Stimulated activated naive CD8-positive, alpha-beta T cell treated with anti-CD3 and anti-CD28 coated beads, Interleukin-15, Interleukin-2, amounts not matched to agents 100 U/mL and 50 U/mL, for 24 hours (primary cell): Measurements from ENCODE around the gene PTGER2.

Experiments
- ATAC-seq: fragments of 150-1000 bp; cut with Tn5 transposase; one replicate; pipeline ENCODE4 v1.10.0; 2021
- DNase-seq: peaks from one replicate; pipeline ENCODE4 v3.0.0; 2021

The PTGER2 gene, protein sequence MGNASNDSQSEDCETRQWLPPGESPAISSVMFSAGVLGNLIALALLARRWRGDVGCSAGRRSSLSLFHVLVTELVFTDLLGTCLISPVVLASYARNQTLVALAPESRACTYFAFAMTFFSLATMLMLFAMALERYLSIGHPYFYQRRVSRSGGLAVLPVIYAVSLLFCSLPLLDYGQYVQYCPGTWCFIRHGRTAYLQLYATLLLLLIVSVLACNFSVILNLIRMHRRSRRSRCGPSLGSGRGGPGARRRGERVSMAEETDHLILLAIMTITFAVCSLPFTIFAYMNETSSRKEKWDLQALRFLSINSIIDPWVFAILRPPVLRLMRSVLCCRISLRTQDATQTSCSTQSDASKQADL

DNA sequence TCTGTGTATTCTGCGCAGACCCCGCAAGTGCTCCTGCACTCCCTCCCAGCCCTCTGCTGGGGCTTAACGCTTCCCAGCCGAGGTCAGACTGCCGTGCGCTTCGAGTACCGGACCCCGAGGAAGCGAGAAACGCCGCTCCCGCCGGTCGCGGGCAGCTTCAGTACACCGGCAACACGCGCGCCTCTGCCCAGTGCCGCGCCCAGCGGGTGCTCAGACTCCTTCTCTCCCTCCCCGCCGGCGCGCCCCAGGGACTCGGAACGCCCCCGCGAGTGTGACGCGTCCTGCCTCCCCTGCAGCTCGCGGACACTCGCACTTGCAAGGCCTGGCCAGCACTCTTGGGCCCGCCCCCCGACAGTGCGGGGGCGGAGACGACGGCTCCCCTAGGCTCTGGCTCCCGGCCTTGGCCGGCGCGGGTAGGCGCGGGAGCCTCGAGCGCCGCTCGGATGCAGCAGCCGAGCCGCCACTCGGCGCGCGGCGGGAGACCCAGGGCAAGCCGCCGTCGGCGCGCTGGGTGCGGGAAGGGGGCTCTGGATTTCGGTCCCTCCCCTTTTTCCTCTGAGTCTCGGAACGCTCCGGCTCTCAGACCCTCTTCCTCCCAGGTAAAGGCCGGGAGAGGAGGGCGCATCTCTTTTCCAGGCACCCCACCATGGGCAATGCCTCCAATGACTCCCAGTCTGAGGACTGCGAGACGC is at the start of gene PTGER2:
Gene PTGER2, plus strand, starts transcription at position 410 of the 692 bp plus-strand sequence. Its CDS starts 237 bp downstream, at position 647.
- ATAC-seq: peak; percentile 77
- DNase-seq: peak; percentile 88

DNA sequence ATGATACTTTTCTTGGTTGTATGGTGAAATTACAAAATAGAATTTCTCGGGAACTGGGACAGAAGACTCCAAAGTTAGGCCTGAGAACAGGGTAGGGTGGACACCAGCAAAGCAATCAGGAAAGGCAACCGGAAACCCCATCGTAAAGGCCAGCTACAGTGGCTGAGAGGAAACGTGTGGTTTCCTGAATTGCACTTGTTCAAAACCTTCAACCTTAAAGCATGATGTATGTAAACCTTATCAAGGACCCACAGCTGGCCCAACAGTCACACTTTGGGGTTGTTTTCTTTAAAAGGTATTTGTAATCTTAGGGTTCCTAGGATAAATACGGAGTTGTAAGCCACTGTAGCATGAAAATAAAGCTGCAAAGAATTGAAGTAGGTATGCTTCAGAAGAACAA is 48.9 kb upstream of the PTGER2 start:
- DNase-seq: no peak
- no peak for ATAC-seq

DNA sequence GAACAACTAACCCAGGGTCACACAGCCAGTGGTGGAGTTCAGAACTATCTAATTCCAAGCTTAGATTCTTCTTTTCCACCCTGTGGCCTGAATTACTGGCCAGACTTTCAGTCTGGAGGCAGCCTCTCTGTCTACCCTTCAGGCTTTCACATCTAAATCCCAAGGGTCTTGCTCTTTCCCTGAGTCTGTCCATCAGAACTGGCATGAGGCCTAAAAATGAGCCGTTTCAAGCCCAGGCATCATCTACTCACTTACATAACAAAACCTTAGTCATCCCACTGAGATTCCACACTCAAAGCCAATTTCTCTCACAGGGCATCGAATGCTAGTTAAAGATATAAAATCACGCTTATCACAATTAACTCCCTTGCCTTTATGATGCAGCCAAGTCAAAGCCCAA is 47.9 kb upstream of the PTGER2 start:
- no peak for DNase-seq
- ATAC-seq: no peak

DNA sequence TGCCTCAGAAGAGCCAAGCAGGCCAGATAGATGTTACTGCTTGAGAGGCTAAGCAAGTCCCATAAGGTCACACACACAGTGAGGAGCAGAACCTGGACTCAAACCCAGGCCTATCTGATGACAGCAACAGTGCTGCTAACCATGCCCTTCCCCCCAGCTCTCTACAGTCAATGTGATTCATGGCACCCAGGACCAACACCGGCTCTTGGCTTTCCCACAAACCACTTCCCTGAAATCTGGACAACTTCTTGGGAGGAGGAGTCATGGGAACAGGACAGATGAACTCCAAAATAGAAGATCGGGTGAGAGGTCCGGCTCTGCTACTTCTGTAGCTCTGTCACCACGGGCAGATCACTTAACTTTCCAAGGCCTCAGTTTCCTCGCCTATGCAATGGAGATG is 47.3 kb upstream of the PTGER2 start:
- DNase-seq (no peak), ATAC-seq (no peak)

DNA sequence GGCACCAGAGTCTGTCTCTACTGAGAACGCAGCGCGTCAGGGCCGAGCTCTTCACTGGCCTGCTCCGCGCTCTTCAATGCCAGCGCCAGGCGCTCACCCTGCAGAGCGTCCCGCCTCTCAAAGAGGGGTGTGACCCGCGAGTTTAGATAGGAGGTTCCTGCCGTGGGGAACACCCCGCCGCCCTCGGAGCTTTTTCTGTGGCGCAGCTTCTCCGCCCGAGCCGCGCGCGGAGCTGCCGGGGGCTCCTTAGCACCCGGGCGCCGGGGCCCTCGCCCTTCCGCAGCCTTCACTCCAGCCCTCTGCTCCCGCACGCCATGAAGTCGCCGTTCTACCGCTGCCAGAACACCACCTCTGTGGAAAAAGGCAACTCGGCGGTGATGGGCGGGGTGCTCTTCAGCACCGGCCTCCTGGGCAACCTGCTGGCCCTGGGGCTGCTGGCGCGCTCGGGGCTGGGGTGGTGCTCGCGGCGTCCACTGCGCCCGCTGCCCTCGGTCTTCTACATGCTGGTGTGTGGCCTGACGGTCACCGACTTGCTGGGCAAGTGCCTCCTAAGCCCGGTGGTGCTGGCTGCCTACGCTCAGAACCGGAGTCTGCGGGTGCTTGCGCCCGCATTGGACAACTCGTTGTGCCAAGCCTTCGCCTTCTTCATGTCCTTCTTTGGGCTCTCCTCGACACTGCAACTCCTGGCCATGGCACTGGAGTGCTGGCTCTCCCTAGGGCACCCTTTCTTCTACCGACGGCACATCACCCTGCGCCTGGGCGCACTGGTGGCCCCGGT is 46.4 kb upstream of the PTGER2 start, which contains the start of gene PTGDR:
Gene PTGDR, plus strand, starts transcription at position 198 of the 778 bp plus-strand sequence. Its CDS starts 117 bp downstream, at position 315.
- DNase-seq (peak; percentile 44), ATAC-seq (peak; percentile 67)

DNA sequence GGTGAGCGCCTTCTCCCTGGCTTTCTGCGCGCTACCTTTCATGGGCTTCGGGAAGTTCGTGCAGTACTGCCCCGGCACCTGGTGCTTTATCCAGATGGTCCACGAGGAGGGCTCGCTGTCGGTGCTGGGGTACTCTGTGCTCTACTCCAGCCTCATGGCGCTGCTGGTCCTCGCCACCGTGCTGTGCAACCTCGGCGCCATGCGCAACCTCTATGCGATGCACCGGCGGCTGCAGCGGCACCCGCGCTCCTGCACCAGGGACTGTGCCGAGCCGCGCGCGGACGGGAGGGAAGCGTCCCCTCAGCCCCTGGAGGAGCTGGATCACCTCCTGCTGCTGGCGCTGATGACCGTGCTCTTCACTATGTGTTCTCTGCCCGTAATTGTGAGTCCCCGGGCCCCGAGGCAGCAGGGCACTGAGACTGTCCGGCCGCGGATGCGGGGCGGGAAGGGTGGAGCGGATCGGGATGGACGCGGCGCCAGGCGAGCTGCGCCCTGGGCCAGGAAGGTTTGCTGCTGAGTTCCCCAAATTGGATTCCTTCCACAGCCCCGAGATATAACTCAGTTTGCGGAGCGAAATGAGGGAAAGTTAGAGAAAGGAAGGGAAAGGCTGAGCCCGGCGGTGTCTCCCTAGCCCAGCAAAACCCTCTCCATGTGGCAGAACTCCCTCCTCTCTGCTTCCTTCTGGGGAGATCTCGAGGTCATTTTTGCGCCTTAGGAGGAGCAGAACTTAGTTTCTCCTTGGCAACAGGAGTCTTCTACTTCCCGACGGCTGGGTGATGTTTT is 45.6 kb upstream of the PTGER2 start:
- DNase-seq: peak; percentile 38
- ATAC-seq: peak; percentile 38

DNA sequence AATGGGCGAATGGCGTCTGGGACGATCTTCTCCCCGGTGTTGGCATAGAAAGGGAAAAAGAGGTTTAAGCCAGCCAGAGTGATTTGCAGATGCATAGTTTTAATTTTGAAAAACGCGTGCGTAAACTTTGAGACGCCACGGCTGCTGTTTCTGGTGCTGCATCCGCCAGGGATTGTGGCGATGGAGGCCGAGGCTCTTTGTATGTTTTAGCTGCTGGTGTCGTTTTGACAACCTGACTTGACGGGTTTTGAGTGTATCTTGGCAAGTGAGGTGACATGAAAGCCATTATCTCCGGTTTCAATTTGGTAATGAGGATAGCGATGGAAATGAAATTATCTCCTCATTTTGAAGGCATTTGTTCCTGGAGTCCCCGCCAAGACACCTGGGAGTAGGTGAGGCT is 45.0 kb upstream of the PTGER2 start:
- no peak for DNase-seq

DNA sequence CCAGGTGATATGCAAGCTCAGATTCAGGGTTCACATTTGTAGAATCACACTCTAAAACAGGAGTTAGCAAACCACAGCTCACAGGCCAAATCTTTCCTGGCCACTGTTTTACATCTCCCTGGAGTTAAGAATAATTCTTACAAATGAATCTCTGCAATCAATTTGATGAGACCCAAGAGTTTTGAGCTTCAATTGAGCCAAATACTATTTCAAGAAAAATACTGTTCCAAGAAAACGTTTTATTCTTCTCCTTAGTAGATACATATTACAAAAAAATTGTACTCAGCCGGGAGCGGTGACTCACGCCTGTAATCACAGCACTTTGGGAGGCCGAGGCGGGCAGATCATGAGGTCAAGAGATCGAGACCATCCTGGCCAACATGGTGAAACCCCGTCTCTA is 44.1 kb upstream of the PTGER2 start:
- ATAC-seq (no peak), DNase-seq (no peak)

More for the DNA sequence above, 45.0 kb upstream of the PTGER2 start:
- ATAC-seq: no peak

DNA sequence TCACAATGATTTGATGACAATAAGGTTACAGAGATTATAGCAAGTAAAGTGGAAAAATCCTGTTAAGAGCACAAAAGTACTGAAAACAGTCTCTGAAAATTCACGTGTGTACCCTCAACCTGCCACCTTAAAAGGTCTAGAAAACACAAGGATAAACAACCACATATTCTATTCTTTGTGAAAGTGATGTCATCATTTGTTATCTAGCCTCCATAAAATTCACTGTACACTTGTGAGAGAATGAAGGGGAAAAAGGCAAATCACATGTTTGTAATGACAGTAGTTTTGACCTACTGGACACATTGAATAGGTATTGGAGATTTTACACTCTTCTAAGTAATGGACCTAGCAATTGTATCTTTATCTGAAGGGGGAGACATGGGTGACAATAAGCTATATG is 42.6 kb upstream of the PTGER2 start:
- ATAC-seq: no peak
- no peak for DNase-seq

DNA sequence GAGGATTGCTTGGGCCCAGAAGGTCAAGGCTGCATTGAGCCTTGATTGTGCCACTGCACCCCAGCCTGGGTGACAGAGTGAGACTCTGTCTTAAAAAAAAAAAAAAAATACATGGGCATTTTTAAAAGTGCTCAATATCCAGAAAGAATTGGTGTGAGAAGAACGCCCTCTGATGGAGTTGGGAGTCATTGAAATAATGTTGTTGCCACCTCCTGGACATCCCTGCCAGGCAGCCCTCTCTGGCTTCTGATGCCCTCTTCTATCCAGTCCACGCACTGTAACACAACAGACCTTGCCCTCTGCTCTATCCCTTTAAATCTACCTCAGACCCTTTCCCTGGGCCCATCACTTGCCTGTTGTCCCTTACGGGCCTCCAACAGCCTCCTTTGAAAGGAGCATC is 41.7 kb upstream of the PTGER2 start:
- ATAC-seq (peak; percentile 24), DNase-seq (no peak)

DNA sequence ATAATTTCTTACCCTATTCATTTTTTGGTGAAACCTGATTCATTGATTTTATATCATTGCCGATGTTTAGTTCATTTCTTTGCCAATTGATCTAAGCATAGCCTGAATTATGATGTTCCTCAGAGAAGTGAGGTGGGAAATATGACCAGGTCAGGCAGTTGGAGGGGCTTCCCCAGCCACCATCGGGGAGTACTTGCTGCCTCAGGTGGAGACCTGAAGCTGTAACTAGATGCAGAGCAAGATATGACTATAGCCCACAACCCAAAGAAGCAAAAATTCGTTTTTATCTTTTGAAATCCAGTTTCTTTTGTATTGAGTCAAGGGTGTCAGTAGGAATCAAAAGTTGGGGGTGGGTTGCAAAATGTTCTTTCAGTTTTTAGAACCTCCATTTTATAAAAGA is 38.7 kb upstream of the PTGER2 start:
- no peak for DNase-seq
- peak; percentile 49 for ATAC-seq

DNA sequence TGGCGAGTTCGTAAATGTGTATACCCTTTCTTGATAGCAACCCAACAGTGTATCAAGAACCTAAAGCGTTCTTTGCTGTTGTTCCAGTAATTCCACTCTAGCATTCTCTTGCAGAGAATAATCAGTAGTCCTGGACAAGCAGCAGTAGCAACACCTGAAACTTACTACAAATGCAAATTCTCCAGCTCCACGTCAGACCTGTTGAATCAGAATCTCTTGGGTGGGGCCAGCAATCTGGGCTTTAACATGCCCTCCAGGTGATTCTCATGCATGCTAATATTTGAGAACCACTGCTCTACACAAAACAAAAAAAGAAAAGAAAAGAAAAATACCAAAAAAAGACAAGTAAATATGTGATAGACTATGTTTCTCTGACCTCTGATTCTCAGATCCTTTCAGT is 36.6 kb upstream of the PTGER2 start:
- ATAC-seq (no peak), DNase-seq (no peak)

DNA sequence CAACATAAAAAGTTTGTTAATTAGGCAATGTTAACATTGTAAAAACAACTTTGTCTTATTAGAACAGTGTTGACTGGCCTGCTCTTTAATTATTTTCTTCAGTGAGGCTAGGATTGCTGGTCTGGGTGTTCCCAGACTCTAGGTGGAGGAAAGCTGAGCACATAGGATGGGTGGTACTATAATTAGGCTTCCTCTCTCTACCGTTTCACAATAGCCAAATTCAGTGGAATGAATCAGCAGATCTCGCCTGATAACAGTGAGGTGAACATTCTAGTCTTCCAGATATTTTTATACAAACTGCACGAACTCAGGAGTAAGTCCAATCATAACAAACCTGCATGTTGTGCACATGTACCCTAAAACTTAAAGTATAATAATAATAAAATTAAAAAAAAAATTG is 34.7 kb upstream of the PTGER2 start:
- no peak for ATAC-seq
- DNase-seq: no peak

DNA sequence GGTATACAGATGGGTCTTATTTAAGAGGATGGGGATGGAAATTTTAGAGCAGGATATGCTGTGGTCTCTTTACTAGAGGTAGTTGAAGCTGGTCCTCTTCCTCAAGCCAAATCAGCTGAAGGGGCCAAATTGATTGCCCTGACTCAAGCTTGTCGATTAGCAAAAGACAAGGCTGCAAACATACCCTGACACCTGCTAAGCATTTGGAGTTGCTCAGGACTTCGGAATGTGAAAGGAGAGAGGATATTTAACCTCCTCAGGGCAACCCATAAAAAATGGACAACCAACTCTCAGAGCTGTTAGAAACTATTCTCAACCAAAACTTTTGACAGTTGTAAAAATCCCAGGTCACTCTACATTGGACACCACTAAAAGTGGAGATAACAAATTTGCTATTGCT is 31.0 kb upstream of the PTGER2 start:
- ATAC-seq (no peak), DNase-seq (no peak)

DNA sequence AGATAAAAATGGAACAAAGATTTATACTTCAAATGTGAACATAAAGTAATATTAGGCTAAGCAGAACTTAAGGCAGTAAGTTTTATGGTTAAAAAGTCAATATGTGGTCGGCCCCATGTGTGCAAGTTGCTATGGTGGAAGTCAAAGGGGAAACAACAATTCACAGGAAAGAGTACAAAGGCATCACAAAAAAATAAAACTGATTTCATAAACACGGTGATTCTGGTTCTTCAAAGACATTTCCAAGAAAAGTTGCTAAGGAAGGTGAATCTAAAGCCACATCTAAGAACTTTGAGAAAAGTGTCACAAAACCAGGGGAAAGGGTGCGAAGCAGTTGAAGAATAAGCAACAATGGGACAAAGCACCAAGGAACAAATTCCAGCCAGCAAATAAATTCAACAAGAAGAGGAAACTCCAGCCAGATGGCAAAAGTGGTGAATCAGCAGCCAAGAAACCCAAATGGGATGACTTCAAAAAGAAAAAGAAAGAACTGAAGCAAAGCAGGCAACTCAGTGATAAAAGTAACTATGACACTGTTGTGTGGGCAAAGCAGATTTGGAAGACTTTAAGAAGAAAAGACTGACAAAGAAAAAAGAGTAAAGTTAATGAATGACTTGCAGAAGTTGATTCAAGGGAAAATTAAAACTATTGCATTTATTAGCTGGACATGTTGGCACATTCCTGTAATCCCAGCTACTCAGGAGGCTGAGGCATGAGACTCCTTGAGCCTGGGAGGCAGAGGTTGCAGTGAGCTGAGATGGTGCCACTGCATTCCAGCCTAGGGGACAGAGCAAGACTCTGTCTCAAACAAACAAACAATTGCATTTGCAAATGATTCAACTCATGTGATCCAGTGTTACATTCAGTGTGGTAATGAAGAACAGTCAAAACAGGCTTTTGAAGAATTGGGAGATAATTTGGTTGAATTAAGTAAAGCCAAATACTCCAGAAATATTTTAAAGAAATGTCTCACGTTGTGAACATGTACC is 27.2 kb upstream of the PTGER2 start:
- DNase-seq: no peak
- ATAC-seq: no peak

DNA sequence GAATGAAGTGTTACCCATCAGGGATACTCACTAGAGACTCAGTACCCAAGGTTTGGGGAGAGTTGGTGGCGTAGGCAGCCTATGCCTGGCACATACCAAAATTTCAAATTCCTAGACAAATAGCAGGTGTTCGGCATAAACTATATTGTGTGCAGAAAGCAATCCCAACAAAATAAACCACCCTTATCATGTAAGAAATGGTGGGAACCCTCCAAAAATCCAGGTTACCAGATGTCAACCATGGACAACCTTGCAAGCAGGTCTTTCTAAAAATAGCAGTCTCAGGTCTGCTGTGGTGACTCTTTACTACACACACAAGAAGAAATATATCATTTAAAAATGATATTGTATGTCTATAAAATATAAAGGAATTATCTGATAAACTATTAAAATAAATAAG is 17.7 kb upstream of the PTGER2 start:
- DNase-seq: no peak
- no peak for ATAC-seq

DNA sequence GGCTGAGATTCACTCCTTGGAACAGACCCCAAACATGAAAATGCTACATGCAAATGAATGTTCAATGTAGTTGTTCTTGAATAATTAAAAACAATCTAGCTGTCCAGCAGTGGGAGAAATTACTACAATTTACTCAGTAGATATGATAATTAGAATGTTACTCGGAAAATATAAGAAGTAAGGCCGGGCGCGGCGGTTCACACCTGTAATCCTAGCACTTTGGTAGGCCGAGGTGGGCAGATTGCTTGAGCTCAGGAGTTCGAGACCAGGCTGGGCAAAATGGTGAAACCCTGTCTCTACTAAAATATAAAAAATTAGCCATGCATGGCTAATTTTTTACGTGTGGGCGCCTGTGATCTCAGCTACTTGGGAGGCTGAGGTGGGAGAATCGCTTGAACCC is 15.3 kb upstream of the PTGER2 start:
- ATAC-seq (no peak), DNase-seq (no peak)

DNA sequence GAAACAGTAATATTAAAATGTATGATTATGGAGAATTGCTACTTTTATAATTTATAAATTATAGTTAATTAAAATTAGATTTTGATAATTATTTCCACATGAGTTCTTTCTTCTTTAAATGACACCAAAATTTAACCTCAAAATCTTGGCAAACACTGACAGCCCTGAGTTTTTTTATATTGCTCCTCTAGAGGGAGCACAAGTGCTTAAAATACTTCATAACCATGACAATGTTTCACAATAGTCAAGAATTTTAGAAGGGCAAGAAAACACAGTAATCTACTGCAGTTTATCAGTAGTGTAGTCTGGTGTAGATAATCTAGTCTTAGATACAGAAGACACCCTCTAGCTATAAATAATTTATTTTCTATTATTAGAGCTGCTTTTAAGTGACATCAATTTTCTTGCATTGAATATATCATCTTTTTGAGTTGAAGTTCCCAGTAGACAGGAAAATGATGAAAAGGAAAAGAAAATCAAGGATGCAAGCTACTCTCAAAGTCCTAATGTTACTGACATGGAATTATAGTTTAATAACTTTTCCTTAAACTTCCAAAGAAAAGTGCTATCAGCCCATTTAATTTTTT is 14.3 kb upstream of the PTGER2 start:
- ATAC-seq (no peak), DNase-seq (no peak)

DNA sequence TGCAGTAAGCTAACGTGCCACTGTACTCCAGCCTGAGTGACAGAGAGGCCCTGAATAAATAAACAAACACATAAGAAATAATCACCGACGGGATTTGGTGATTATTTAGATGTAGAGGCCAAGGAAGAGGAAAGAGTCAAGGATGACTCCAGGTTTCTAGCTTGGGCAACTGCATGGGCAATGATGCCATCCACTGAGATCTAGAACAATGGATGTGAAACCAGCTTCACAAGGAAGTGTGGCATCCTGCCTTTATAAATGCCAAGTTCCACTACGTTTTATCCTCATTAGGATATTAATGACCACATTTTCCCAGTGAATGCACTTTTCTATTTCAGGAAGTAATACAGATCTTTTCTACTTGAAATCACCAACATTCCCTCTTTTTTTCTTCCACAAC is 10.9 kb upstream of the PTGER2 start:
- no peak for DNase-seq
- no peak for ATAC-seq

DNA sequence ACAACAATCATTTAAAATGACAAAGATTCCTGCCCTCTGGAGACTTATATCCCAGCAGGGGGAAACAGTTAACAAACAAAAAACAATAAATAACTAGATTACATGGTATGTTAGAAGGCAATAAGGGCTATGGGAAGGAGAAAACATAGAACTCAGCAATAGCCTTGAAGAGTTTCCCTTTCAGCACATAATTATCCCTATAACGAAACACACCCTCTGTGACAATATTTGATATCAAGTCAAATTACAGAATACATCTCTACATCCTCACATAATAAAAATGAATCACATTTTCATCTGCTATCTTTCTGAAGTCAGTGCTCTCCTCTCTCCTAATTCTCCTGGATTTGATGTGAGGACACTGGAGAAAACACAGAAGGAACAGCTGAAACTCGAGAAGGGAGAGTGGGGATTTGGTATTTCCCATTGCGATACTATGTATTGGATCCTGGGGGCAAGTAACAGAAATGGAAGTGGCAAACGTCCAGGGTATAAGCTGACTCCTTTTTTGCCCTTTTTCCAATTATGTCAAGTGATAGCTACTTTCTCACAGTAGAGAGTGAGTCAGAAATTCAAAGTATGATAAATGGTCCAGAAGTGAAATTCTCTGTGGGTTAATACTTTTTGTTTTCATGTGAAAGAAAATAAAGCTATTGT is 9.7 kb upstream of the PTGER2 start:
- DNase-seq (no peak), ATAC-seq (no peak)
